CD8-positive, alpha-beta memory T cell (primary cell): Measurements from ENCODE around the gene CYB561D1. TPM values are rescaled to one million over a fixed set of nuclear protein-coding genes. Genes with fewer than 3 reads are reported as not detected.
A peak's percentile ranks its signal among the peaks of the same experiment; 100 is the strongest.

Experiments used
- CTCF ChIA-PET: fragments of 350-600 bp; sonication (Branson Sonifier 250); formaldehyde crosslinking; loops from one replicate; lab custom pipeline; 2021; ENCODE audit warnings: antibody characterized with exemption; lab: Charles Lee
- POLR2A ChIA-PET: fragments of 350-600 bp; sonication (Branson Sonifier 250); formaldehyde crosslinking; loops from one replicate; lab custom pipeline; 2021; ENCODE audit warnings: antibody characterized with exemption; lab: Charles Lee
- DNase-seq, 5 donors: peaks; one replicate each; pipeline versions ENCODE4 v3.0.0 to v3.0.0-alpha.2; 2020 to 2022; ENCODE audit warnings: mixed read lengths in 1 of 5
- H3K27ac ChIP-seq: one replicate; pipeline ENCODE4 v1.7.0; 2013; ENCODE audit warnings: low read depth, mild to moderate bottlenecking, low read length, moderate library complexity
- H3K27me3 ChIP-seq: 2 replicates; pipeline ENCODE4 v1.7.0; 2013; ENCODE audit warnings: low read length, mild to moderate bottlenecking; ENCODE audit not compliant: insufficient read depth, poor library complexity, severe bottlenecking
- H3K36me3 ChIP-seq: 2 replicates; pipeline ENCODE4 v1.7.0; 2013; ENCODE audit warnings: mild to moderate bottlenecking, low read length, moderate library complexity; ENCODE audit not compliant: insufficient read depth
- H3K4me1 ChIP-seq: 2 replicates; pipeline ENCODE4 v1.7.0; 2013; ENCODE audit warnings: mild to moderate bottlenecking, low read length, moderate library complexity; ENCODE audit not compliant: insufficient read depth
- H3K4me3 ChIP-seq: 2 replicates; pipeline ENCODE4 v1.7.0; 2013; ENCODE audit warnings: mild to moderate bottlenecking, low read length
- H3K9me3 ChIP-seq: 2 replicates; pipeline ENCODE4 v1.7.0; 2013; ENCODE audit warnings: mild to moderate bottlenecking, low read length
- H3K27ac Mint-ChIP-seq, 8 donors: one replicate each; pipeline ENCODE4 v1.8.0; 2020 to 2021; ENCODE audit warnings: mixed read lengths in 8 of 8, mild to moderate bottlenecking in 6 of 8, inconsistent platforms in 3 of 8, moderate library complexity in 3 of 8
- H3K27me3 Mint-ChIP-seq, 2 donors: one replicate each; pipeline ENCODE4 v1.8.0; 2020 to 2021; ENCODE audit warnings: mixed read lengths in 2 of 2, mild to moderate bottlenecking in 1 of 2, moderate library complexity in 1 of 2
- H3K36me3 Mint-ChIP-seq, 3 donors: one replicate each; pipeline ENCODE4 v1.8.0; 2020 to 2021; ENCODE audit warnings: mixed read lengths in 3 of 3, inconsistent platforms in 1 of 3, mild to moderate bottlenecking in 1 of 3
- H3K4me1 Mint-ChIP-seq, 3 donors: one replicate each; pipeline ENCODE4 v1.8.0; 2020 to 2021; ENCODE audit warnings: mixed read lengths in 3 of 3, inconsistent platforms in 1 of 3, mild to moderate bottlenecking in 1 of 3
- H3K4me3 Mint-ChIP-seq, 7 donors: one replicate each; pipeline ENCODE4 v1.8.0; 2020 to 2021; ENCODE audit warnings: mixed read lengths in 7 of 7, mild to moderate bottlenecking in 6 of 7, moderate library complexity in 4 of 7, inconsistent platforms in 2 of 7
- H3K9me3 Mint-ChIP-seq, 5 donors: one replicate each; pipeline ENCODE4 v1.8.0; 2020 to 2022; ENCODE audit warnings: mixed read lengths in 5 of 5, mild to moderate bottlenecking in 3 of 5, moderate library complexity in 2 of 5, inconsistent platforms in 1 of 5
- polyA plus RNA-seq: library from polyadenylated mRNA; unstranded; fragments of 300-500 nt; fragmentation: Illumina TruSeq; gene quantifications from one replicate; pipeline ENCODE4 v1.2.3, GENCODE V29; 2021
- total RNA-seq, 2 experiments: library from RNA; stranded (reverse); gene quantifications; one replicate each; pipeline ENCODE4 v1.2.3, GENCODE V29; 2021

CYB561D1 gene
- total and polyA plus RNA-seq, 3 experiments from 2014 or later, result 9.9 to 15.4 (median 10.6) TPM

DNA sequence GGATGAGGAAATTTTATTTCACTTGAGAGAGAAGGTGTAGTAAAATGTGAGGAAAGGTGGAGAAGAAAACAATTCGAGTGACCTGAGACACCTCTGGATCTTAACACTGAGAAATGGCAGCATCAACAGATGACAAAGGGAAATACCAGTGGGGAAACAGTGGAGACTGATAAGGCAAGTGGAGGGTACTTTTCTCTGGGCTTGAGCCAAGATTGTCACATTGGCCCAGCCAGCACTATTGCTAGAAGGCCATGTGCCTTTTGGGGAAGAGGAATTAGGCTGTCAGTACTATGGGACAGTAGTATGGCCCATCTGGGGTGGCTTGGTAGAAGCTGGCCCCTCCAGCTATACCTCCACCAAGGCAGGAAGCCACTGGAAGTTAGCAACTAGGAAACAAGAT is 19.2 kb upstream of the CYB561D1 start:
- Mint-ChIP-seq H3K27ac (no peak overlapping the region), H3K36me3 (no peaks in the 10 kb centered on the region), H3K9me3 (no peaks in the 10 kb centered on the region), H3K4me1 (peaks cover 0 to 4% (median 0%) of the 10 kb centered on the region in 3 donors), H3K27me3 (peaks cover 41 to 78% of the 10 kb centered on the region in 2 donors), H3K4me3 (no peak overlapping the region)
- ChIA-PET POLR2A (no interaction called here), CTCF (interaction anchor here (1.5 kb wide), 1 partner anchor 19 kb away, joined by 4 read pairs; the partner anchor contains the start of gene CYB561D1)
- no peak for DNase-seq
- Histone ChIP-seq H3K4me3 (no peak overlapping the region), H3K36me3 (no peaks in the 10 kb centered on the region), H3K4me1 (no peaks in the 10 kb centered on the region), H3K9me3 (no peaks in the 10 kb centered on the region), H3K27me3 (peaks cover 23% of the 10 kb centered on the region), H3K27ac (no peak overlapping the region)

DNA sequence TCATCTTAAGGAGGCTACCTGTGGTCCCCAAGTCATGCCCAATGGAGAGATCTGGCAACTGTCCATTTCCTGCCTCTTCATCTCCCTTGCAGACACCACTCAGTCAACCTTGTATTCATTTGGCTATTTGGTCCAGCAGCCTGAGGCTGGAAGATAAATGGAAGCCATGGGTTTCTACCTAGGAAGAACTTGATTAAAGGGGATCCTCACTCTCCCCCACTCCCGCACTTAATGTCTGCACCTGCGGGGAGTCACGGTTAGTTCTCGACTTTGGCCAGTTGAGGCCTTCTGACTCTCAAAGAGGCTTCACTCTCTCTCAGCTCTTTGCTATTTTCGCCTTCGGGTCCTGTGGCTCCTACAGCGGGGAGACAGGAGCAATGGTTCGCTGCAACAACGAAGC is 18.6 kb upstream of the CYB561D1 start:
- Histone ChIP-seq H3K9me3 (no peaks in the 10 kb centered on the region), H3K27ac (no peak overlapping the region), H3K4me1 (no peaks in the 10 kb centered on the region), H3K27me3 (peaks cover 17% of the 10 kb centered on the region), H3K36me3 (no peaks in the 10 kb centered on the region), H3K4me3 (no peak overlapping the region)
- Mint-ChIP-seq H3K4me1 (peaks cover 0 to 4% (median 0%) of the 10 kb centered on the region in 3 donors), H3K27me3 (peaks cover 37 to 73% of the 10 kb centered on the region in 2 donors), H3K36me3 (no peaks in the 10 kb centered on the region), H3K9me3 (no peaks in the 10 kb centered on the region), H3K4me3 (no peak overlapping the region), H3K27ac (peak overlapping the region in 1 of 8 donors; percentile 4)
- POLR2A ChIA-PET, result no interaction called here
- DNase-seq, result no peak
- CTCF ChIA-PET, result interaction anchor here (1.4 to 1.5 kb wide), 2 partner anchors 15 to 18 kb away, joined by 4 to 5 read pairs; partner anchors contain the start of gene CYB561D1

DNA sequence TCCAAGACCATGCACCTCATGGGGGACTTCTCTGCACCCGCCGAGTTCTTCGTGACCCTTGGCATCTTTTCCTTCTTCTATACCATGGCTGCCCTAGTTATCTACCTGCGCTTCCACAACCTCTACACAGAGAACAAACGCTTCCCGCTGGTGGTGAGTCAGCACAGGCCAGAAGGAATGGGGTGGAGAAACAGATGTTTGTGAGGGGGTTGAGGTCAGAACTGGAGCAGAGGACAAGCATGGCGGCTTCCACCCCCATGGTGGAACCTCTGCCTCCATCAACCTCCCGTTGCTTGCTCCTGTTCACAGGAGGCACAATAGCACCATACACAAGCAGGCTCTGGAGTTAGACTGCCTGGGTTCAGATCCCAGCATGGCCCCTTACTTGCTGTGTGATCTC is 17.1 kb upstream of the CYB561D1 start:
- Mint-ChIP-seq H3K4me1 (peaks cover 0 to 4% (median 0%) of the 10 kb centered on the region in 3 donors), H3K36me3 (no peaks in the 10 kb centered on the region), H3K9me3 (no peaks in the 10 kb centered on the region), H3K27me3 (peaks cover 30 to 63% of the 10 kb centered on the region in 2 donors), H3K27ac (no peak overlapping the region), H3K4me3 (no peak overlapping the region)
- Histone ChIP-seq H3K36me3 (no peaks in the 10 kb centered on the region), H3K27ac (no peak overlapping the region), H3K27me3 (peaks cover 6% of the 10 kb centered on the region), H3K9me3 (no peaks in the 10 kb centered on the region), H3K4me3 (no peak overlapping the region), H3K4me1 (no peaks in the 10 kb centered on the region)
- no peak for DNase-seq
- ChIA-PET POLR2A (no interaction called here), CTCF (interaction anchor here (1.3 to 1.4 kb wide), 2 partner anchors 14 kb away, joined by 5 read pairs; no protein-coding TSS in a partner anchor)

DNA sequence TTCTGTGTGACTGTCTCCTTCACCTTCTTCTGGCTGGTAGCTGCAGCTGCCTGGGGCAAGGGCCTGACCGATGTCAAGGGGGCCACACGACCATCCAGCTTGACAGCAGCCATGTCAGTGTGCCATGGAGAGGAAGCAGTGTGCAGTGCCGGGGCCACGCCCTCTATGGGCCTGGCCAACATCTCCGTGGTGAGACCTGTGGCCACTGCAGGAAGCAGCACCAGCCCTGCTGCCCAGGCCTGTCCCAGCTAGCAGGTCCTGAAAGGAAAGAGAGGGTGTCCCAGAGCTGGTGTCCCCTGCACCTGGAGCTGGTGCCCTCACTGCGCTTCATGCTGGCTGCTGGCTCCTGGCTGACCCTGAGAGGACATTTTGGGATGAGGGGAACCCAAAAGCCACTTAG is 16.1 kb upstream of the CYB561D1 start:
- no peak for DNase-seq
- peaks cover 5% of the 10 kb centered on the region for H3K4me1 ChIP-seq
- H3K36me3 ChIP-seq, result no peaks in the 10 kb centered on the region
- no peaks in the 10 kb centered on the region for H3K9me3 ChIP-seq
- no peaks in the 10 kb centered on the region for H3K36me3 Mint-ChIP-seq
- no peak overlapping the region for H3K27ac ChIP-seq
- ChIA-PET POLR2A (no interaction called here), CTCF (interaction anchor here (1.3 to 2.5 kb wide), 4 partner anchors 13 to 55 kb away, joined by 3 to 21 read pairs (median 6); partner anchors contain the start of gene CYB561D1)
- H3K4me3 Mint-ChIP-seq, result no peak overlapping the region
- no peak overlapping the region for H3K4me3 ChIP-seq
- no peak overlapping the region for H3K27ac Mint-ChIP-seq
- H3K27me3 ChIP-seq, result peaks cover 5% of the 10 kb centered on the region
- H3K9me3 Mint-ChIP-seq, result no peaks in the 10 kb centered on the region
- H3K27me3 Mint-ChIP-seq, result peaks cover 22 to 55% of the 10 kb centered on the region in 2 donors
- peaks cover under 1 to 11% (median 8%) of the 10 kb centered on the region in 3 donors for H3K4me1 Mint-ChIP-seq

DNA sequence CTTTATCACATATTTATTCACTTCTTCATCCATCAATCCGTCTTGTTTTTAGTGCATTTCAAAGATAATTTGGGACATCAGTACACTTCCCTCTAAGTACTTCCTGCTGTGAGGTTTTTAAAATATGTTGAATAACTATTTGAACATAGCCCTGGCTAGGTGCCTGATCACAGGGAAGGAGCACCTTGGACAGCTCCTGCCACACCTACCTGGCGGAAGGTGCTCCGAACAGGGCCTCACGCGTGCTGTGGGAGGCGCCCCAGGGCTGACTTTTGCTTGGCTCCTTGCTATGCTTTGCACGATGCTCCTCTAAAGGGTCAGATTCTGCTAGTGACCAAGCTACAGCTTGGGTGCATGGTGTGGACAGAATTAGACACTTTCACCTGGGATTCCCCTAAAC is 15.1 kb upstream of the CYB561D1 start:
- Mint-ChIP-seq H3K9me3 (no peaks in the 10 kb centered on the region), H3K27ac (no peak overlapping the region), H3K27me3 (peaks cover 19 to 50% of the 10 kb centered on the region in 2 donors), H3K4me3 (no peak overlapping the region), H3K4me1 (peaks cover 7 to 19% (median 17%) of the 10 kb centered on the region in 3 donors), H3K36me3 (peaks cover 0 to 4% (median 0%) of the 10 kb centered on the region in 3 donors)
- peaks cover 11% of the 10 kb centered on the region for H3K4me1 ChIP-seq
- H3K36me3 ChIP-seq, result no peaks in the 10 kb centered on the region
- POLR2A ChIA-PET, result no interaction called here
- no peak overlapping the region for H3K27ac ChIP-seq
- no peaks in the 10 kb centered on the region for H3K27me3 ChIP-seq
- CTCF ChIA-PET, result interaction anchor here (1.5 to 2.5 kb wide), 3 partner anchors 15 to 54 kb away, joined by 3 to 21 read pairs (median 8); partner anchors contain the start of gene CYB561D1
- no peak overlapping the region for H3K4me3 ChIP-seq
- peak in 2 of 5 donors; percentile 20 to 32 for DNase-seq
- H3K9me3 ChIP-seq, result no peaks in the 10 kb centered on the region

DNA sequence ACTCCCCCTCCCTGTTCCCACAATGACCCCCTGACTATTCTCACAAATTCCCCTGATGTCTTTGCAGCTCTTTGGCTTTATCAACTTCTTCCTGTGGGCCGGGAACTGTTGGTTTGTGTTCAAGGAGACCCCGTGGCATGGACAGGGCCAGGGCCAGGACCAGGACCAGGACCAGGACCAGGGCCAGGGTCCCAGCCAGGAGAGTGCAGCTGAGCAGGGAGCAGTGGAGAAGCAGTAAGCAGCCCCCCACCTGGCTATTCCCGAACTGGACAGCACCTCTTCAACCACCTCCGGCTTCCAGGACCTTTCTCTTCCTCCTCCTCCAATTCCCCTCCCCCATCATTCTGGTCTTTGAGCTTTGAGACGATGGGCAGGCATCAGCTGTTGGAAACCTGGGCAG is 14.6 kb upstream of the CYB561D1 start:
- ChIA-PET POLR2A (no interaction called here), CTCF (interaction anchor here (1.0 to 2.5 kb wide), 3 partner anchors 11 to 53 kb away, joined by 4 to 21 read pairs (median 8); partner anchors contain the start of gene CYB561D1)
- no peaks in the 10 kb centered on the region for H3K9me3 Mint-ChIP-seq
- H3K4me1 Mint-ChIP-seq, result peaks cover 10 to 22% (median 20%) of the 10 kb centered on the region in 3 donors
- Histone ChIP-seq H3K36me3 (no peaks in the 10 kb centered on the region), H3K27ac (no peak overlapping the region), H3K9me3 (no peaks in the 10 kb centered on the region), H3K4me3 (no peak overlapping the region), H3K27me3 (no peaks in the 10 kb centered on the region), H3K4me1 (peaks cover 13% of the 10 kb centered on the region)
- peak overlapping the region in 1 of 7 donors; percentile 22 for H3K4me3 Mint-ChIP-seq
- peaks cover 15 to 47% of the 10 kb centered on the region in 2 donors for H3K27me3 Mint-ChIP-seq
- H3K36me3 Mint-ChIP-seq, result peaks cover 0 to 6% (median 0%) of the 10 kb centered on the region in 3 donors
- DNase-seq, result no peak
- no peak overlapping the region for H3K27ac Mint-ChIP-seq

DNA sequence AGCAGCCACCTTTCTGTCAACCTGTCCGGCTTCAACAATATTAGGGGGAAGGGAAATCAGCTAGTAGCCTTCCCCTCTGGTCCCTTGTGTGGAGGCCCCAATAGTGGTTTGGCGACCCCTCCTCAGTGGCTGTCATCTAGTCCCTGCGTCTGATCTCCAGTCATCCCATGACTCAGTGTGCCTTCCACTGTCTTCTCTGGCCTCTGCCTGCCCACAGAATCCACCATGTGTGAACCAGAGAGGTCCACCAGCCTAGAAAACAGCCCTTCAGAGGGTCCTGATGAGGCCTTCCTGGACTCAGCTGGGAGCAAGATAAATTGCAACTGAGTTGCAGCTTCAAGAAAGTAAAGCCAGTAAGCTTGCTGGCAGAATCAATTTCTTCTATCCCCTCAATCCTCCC is 14.0 kb upstream of the CYB561D1 start:
- Mint-ChIP-seq H3K4me3 (no peak overlapping the region), H3K4me1 (peaks cover 16 to 28% (median 26%) of the 10 kb centered on the region in 3 donors), H3K27ac (no peak overlapping the region), H3K36me3 (peaks cover 0 to 6% (median 0%) of the 10 kb centered on the region in 3 donors), H3K9me3 (no peaks in the 10 kb centered on the region), H3K27me3 (peaks cover 15 to 42% of the 10 kb centered on the region in 2 donors)
- CTCF ChIA-PET, result interaction anchor here (1.0 to 2.5 kb wide), 3 partner anchors 11 to 52 kb away, joined by 4 to 21 read pairs (median 8); partner anchors contain the start of gene CYB561D1
- Histone ChIP-seq H3K4me1 (peaks cover 19% of the 10 kb centered on the region), H3K4me3 (no peak overlapping the region), H3K9me3 (no peaks in the 10 kb centered on the region), H3K27ac (no peak overlapping the region), H3K27me3 (no peaks in the 10 kb centered on the region), H3K36me3 (no peaks in the 10 kb centered on the region)
- no peak for DNase-seq
- POLR2A ChIA-PET, result no interaction called here

DNA sequence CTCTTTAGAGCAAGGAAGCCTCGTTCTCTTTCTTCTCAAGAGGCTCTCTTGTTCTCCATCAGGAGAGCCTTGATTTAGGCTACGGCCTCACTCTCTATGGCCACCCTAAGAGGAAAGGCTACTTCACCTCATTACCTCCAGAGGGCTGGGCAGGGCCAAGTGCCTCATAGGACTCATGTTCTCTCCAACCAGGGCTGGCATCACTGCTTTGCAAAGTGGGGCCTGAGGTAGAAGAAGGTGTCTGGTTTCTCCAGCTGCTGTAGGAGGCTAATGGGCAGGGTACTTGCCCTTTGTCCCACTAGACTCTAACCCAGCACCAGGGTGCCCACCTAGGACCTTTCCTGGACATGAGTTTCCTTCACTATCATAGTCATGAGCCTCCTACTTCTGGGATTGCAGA is 12.2 kb upstream of the CYB561D1 start:
- peak overlapping the region in 1 of 7 donors; percentile 98 for H3K4me3 Mint-ChIP-seq
- no peak overlapping the region for H3K27ac ChIP-seq
- CTCF ChIA-PET, result interaction anchor here (2.6 to 32.5 kb wide), 4 partner anchors 11 to 55 kb away, joined by 12 to 1339 read pairs (median 29); partner anchors contain the start of genes CYB561D1, GPR61 and PSMA5
- peaks cover 0 to 12% (median 1%) of the 10 kb centered on the region in 3 donors for H3K36me3 Mint-ChIP-seq
- peaks cover 23% of the 10 kb centered on the region for H3K4me1 ChIP-seq
- peaks cover 7 to 26% of the 10 kb centered on the region in 2 donors for H3K27me3 Mint-ChIP-seq
- H3K9me3 Mint-ChIP-seq, result no peaks in the 10 kb centered on the region
- no peaks in the 10 kb centered on the region for H3K9me3 ChIP-seq
- no peaks in the 10 kb centered on the region for H3K36me3 ChIP-seq
- no peaks in the 10 kb centered on the region for H3K27me3 ChIP-seq
- H3K27ac Mint-ChIP-seq, result peak overlapping the region in 2 of 8 donors; percentile 18 to 39
- no peak for DNase-seq
- peaks cover 19 to 42% (median 33%) of the 10 kb centered on the region in 3 donors for H3K4me1 Mint-ChIP-seq
- no peak overlapping the region for H3K4me3 ChIP-seq
- POLR2A ChIA-PET, result no interaction called here
